Adrenal gland (tissue), 12 donors: ENCODE data around the gene RBAK. TPM values are rescaled to one million over a fixed set of nuclear protein-coding genes. Genes with fewer than 3 reads are reported as not detected.
"Not testable (repeated sequence)": the region's sequence is repeated elsewhere in the genome, so short reads cannot be mapped to it uniquely, and the experiment has no call there.

Experiments
- DNase-seq, 7 donors: peaks; one replicate each; pipeline ENCODE4 v3.0.0-alpha.2; 2019 to 2020
- H3K27ac ChIP-seq, 5 donors: fragments of 200-600 bp; sonication (generic) in 4 of 5; 1 replicate in 3 of 5; 2 replicates in 2 of 5; pipeline versions ENCODE4 v1.5.1 to v1.8.0; 2016 to 2020; ENCODE audit warnings: mild to moderate bottlenecking in 1 of 5
- H3K27me3 ChIP-seq: fragments of 200-600 bp; 2 replicates; pipeline ENCODE4 v1.8.0; 2021
- H3K36me3 ChIP-seq, 2 donors: fragments of 200-600 bp; replicated peaks in 1 of 2; 1 replicate in 1 of 2; 2 replicates in 1 of 2; pipeline versions ENCODE4 v1.5.1 to v1.8.0; 2018 to 2022
- H3K4me1 ChIP-seq, 2 donors: fragments of 200-600 bp; replicated peaks in 1 of 2; 1 replicate in 1 of 2; 2 replicates in 1 of 2; pipeline versions ENCODE4 v1.5.1 to v1.8.0; 2018 to 2021
- H3K4me3 ChIP-seq, 4 donors: fragments of 200-600 bp; sonication (generic) in 3 of 4; one replicate each; pipeline ENCODE4 v1.5.1; 2016 to 2018
- H3K9me3 ChIP-seq, 3 donors: fragments of 200-600 bp; sonication (generic) in 1 of 3; replicated peaks in 1 of 3; 1 replicate in 2 of 3; 2 replicates in 1 of 3; pipeline versions ENCODE4 v1.5.1 to v1.8.0; 2016 to 2021
- POLR2A ChIP-seq, 2 donors: fragments of 450-650 bp; IDR thresholded peaks; one replicate each; pipeline ENCODE4 v1.6.1; 2017; ENCODE audit warnings: antibody characterized with exemption in 2 of 2, mild to moderate bottlenecking in 2 of 2, moderate library complexity in 1 of 2
- WGBS, 4 donors: extraction: QIAGEN DNeasy Blood & Tissue Kit in 2 of 4; methylation state at CpG; one replicate each; pipeline versions ENCODE4 v1.1.5 to v1.1.7; 2013 to 2017; 5-methylcytosine and 5-hydroxymethylcytosine counted together
- intact Hi-C, 2 donors: fragments of 100-400 bp; cut with DNase I; formaldehyde crosslinking; loops; one replicate each; pipeline versions ENCODE4 v1.14.1 to v1.15.0; 2022 to 2023
- polyA plus RNA-seq, 3 donors: library from polyadenylated mRNA; stranded (reverse); fragments of 200-250 nt in 2 of 3; fragments of 350-450 nt in 1 of 3; fragmentation: Illumina TruSeq in 1 of 3; extraction: RNeasy Lipid Tissue Mini Kit (QIAGEN cat#74804) in 1 of 3; gene quantifications; one replicate each; pipeline ENCODE4 v1.2.3, GENCODE V29; 2013 to 2014
- total RNA-seq, 9 donors: library from RNA; depleted of rRNA in 4 of 9; stranded (reverse); fragments of >200 nt in 4 of 9; fragments of 120-200 nt in 1 of 9; fragmentation: NEBNext Ultra II Directional in 1 of 9; extraction: Animal tissue kit (Norgen Biotek cat#: 25700) in 1 of 9; gene quantifications; one replicate each; pipeline versions ENCODE4 v1.1.0 to v1.2.4, GENCODE V29; 2013 to 2023
- TF ChIP-seq, protein P1 (sequence below), 6 experiments: fragments of 450-650 bp in 4 of 6; fragments of 200-600 bp in 2 of 6; sonication (generic) in 1 of 6; IDR thresholded peaks; 1 replicate in 5 of 6; 2 replicates in 1 of 6; pipeline versions ENCODE4 v1.5.1 to v1.8.0; 2016 to 2021; ENCODE audit warnings: antibody characterized with exemption in 6 of 6, mild to moderate bottlenecking in 2 of 6, moderate library complexity in 1 of 6
- donor health status: healthy with polysubstance abuse.
- donor health status: Bipolar disorder and iron deficiency.
- donor health status: DM: yes; HTN: yes; CAD: no.
- donor health status: DM: no; HTN: no; CAD: no.
- donor health status: DM: no; HTN: no; CAD: no.
- donor health status: DM: yes; HTN: yes; CAD: no.

The RBAK gene
- total and polyA plus RNA-seq, 12 donors, result 4.1 to 12.6 (median 8.5) TPM

DNA sequence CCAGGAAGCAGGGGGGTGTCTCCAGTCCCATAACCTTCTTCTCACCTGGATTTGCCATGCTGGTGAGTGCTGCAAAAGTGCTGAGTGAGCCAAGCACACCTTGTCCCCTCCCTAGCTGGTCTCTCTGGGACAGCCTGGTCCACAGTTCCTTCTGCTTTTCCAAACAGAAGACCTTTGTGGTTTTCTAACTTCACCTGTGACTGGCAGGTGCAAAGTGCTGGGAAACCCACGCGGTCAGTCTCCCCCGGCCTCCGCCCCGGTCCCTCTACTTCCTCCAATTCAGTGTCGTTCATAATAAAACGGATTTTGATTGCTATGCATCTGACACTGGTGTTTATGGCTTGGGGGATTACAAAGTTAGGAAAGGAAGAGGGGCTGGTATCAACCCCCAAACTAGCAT lies 37.1 kb downstream of the RBAK start:
- Histone ChIP-seq H3K9me3 (no peaks in the 10 kb centered on the region), H3K27me3 (no peaks in the 10 kb centered on the region), H3K27ac (no peak overlapping the region), H3K36me3 (no peaks in the 10 kb centered on the region), H3K4me3 (no peak overlapping the region), H3K4me1 (peaks cover 0 to 6% of the 10 kb centered on the region in 2 donors)
- TF ChIP-seq, protein P1, sequence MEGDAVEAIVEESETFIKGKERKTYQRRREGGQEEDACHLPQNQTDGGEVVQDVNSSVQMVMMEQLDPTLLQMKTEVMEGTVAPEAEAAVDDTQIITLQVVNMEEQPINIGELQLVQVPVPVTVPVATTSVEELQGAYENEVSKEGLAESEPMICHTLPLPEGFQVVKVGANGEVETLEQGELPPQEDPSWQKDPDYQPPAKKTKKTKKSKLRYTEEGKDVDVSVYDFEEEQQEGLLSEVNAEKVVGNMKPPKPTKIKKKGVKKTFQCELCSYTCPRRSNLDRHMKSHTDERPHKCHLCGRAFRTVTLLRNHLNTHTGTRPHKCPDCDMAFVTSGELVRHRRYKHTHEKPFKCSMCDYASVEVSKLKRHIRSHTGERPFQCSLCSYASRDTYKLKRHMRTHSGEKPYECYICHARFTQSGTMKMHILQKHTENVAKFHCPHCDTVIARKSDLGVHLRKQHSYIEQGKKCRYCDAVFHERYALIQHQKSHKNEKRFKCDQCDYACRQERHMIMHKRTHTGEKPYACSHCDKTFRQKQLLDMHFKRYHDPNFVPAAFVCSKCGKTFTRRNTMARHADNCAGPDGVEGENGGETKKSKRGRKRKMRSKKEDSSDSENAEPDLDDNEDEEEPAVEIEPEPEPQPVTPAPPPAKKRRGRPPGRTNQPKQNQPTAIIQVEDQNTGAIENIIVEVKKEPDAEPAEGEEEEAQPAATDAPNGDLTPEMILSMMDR (IDR thresholded peaks at IDR 0.05), result no peak
- TF ChIP-seq POLR2A (IDR thresholded peaks at IDR 0.05), result no peak
- intact Hi-C loops, result loop anchor here (2.0 to 10.0 kb wide), 3 partner anchors 118 to 286 kb away; no protein-coding TSS in a partner anchor
- no peak for DNase-seq
- 53 to 65% (median 61%) methylated on average over 7 of the region's 7 CpGs for WGBS, 4 donors

DNA sequence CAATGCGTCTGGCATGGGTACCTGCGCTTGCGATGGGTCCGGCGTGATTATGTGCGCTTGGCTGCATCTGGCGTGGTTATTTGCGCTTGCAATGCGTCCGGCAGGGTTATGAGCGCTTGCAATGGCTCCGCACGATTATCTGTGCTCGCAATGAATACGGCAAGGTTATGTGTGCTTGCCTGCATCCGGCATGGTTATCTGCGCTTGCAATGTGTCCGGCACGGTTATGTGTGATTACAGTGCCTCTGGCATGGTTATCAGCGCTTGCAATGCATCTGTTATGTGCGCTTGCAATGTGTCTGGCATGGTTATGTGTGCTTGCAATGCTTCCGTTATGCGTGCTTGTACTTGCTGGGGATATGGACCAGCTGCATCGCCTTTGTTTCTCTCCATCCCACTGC lies 37.7 kb downstream of the RBAK start:
- H3K36me3 ChIP-seq, result no peaks in the 10 kb centered on the region
- no peak for TF ChIP-seq POLR2A (IDR thresholded peaks at IDR 0.05)
- TF ChIP-seq, protein P1 (IDR thresholded peaks at IDR 0.05), result no peak
- DNase-seq, result no peak
- 83 to 87% (median 85%) methylated on average over 24 of the region's 24 CpGs for WGBS, 4 donors
- H3K27me3 ChIP-seq, result no peaks in the 10 kb centered on the region
- peaks cover 0 to 6% of the 10 kb centered on the region in 2 donors for H3K4me1 ChIP-seq
- intact Hi-C loops, result loop anchor here (2.0 to 10.0 kb wide), 3 partner anchors 119 to 286 kb away; no protein-coding TSS in a partner anchor
- H3K4me3 ChIP-seq, result no peak overlapping the region
- H3K27ac ChIP-seq, result no peak overlapping the region
- no peaks in the 10 kb centered on the region for H3K9me3 ChIP-seq

DNA sequence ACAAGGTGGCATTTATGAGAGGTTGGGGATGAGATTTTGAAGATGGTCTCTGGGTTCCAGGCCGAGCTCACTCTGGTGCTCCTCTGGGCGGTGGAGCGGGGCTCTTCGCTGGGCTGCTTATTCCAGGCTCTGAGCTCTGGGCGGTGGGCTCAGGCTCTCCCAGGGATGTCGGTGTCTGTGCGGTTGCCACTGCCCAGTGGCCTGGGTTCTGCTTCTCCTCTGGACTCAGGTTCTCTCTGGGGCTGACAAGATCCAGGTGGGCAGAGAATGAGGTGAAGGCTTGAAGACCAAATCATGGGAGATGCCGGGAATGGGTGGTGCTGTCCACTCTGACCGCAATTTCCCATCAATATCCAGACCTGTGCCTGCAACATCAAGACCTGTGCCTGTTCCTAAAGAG lies 40.6 kb downstream of the RBAK start:
- no peaks in the 10 kb centered on the region for H3K36me3 ChIP-seq
- no peak for TF ChIP-seq POLR2A (IDR thresholded peaks at IDR 0.05)
- TF ChIP-seq, protein P1 (IDR thresholded peaks at IDR 0.05), result no peak
- H3K9me3 ChIP-seq, result no peaks in the 10 kb centered on the region
- no peak overlapping the region for H3K4me3 ChIP-seq
- 77 to 89% (median 83%) methylated on average over 7 to 9 of the region's 9 CpGs for WGBS, 4 donors
- peak in 1 of 7 donors; percentile 15 for DNase-seq
- H3K27me3 ChIP-seq, result no peaks in the 10 kb centered on the region
- H3K4me1 ChIP-seq, result peaks cover 0 to 6% of the 10 kb centered on the region in 2 donors
- H3K27ac ChIP-seq, result no peak overlapping the region
- intact Hi-C loops, result loop anchor here (5.0 to 10.0 kb wide), 2 partner anchors 114 to 121 kb away; no protein-coding TSS in a partner anchor

DNA sequence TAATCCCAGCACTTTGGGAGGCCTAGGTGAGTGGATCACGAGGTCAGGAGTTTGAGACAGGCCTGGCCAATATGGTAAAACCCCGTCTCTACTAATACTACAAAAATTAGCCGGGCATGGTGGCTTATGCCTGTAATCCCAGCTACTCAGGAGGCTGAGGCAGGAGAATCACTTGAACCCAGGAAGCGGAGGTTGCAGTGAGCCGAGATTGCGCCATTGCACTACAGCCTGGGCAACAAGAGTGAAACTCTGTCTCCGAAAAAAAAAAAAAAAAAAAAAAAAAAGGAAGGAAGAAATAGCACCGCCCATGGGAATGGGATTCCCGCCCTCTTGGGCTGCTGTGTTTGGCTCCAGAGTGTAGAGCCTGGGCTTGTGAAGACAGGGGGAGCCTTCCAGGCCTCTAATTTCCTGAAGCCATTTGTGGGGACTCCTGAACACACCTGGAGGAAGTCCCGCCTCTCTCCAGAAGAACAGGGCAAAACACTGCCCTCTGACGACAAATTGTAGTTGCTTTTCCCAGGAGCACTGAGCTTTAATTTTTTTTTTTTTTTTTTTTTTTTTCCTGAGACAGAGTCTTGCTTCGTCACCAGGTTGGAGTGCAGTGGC lies 42.7 kb downstream of the RBAK start:
- intact Hi-C loops, result loop anchor here (5.0 to 10.0 kb wide), 2 partner anchors 116 to 124 kb away; no protein-coding TSS in a partner anchor

DNA sequence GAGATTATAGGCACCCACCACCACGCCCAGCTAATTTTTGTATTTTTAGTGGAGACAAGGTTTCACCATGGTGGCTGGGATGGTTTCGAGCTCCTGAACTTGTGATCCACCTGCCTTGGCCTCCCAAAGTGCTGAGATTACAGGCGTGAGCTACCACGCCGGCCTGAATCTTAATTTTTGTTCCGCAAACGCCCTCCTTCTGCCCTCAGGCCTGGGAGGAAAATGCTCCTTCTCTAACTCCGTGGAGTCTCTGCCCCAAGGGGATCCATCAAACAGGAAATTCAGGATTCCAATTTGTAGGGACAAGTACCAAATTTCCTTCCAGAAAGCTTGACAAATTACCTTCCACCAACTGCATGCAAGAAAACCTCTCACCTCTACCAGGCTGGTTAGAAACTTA lies 43.2 kb downstream of the RBAK start:
- WGBS, 4 donors, result 72 to 79% (median 76%) methylated on average over 8 of the region's 8 CpGs
- peaks cover 0 to 6% of the 10 kb centered on the region in 2 donors for H3K4me1 ChIP-seq
- H3K27ac ChIP-seq, result no peak overlapping the region
- H3K9me3 ChIP-seq, result peaks cover 0 to 4% (median 0%) of the 10 kb centered on the region in 3 donors
- H3K36me3 ChIP-seq, result no peaks in the 10 kb centered on the region
- intact Hi-C loops, result loop anchor here (5.0 to 10.0 kb wide), 2 partner anchors 117 to 124 kb away; no protein-coding TSS in a partner anchor
- TF ChIP-seq, protein P1 (IDR thresholded peaks at IDR 0.05), result no peak
- no peak for TF ChIP-seq POLR2A (IDR thresholded peaks at IDR 0.05)
- H3K4me3 ChIP-seq, result no peak overlapping the region
- no peaks in the 10 kb centered on the region for H3K27me3 ChIP-seq
- DNase-seq, result no peak

More for the DNA sequence above, 42.7 kb downstream of the RBAK start:
- H3K4me3 ChIP-seq, H3K4me1 ChIP-seq, H3K36me3 ChIP-seq, H3K27ac ChIP-seq, H3K9me3 ChIP-seq, H3K27me3 ChIP-seq: not testable (repeated sequence)
- DNase-seq, result peak in 1 of 7 donors; percentile 17
- WGBS, 4 donors, result 53 to 67% (median 64%) methylated on average over 12 of the region's 12 CpGs
